Endometrial microvascular endothelial cells (primary cell): ENCODE data around the gene SELPLG. TPM values are rescaled to one million over a fixed set of nuclear protein-coding genes. Genes with fewer than 3 reads are reported as not detected.
"Not testable (repeated sequence)": the region's sequence is repeated elsewhere in the genome, so short reads cannot be mapped to it uniquely, and the experiment has no call there.

Source experiments
- in situ Hi-C: cut with HindIII; loops from 2 replicates; pipeline ENCODE4 v1.10.0; 2017; ENCODE audit warnings: low sequenced_read_pairs, low pct_unique_long_range_greater_than_20kb; ENCODE audit errors: inconsistent ontology term
- total RNA-seq: library from RNA; depleted of rRNA; stranded (reverse); fragments of >200 nt; gene quantifications from one replicate; pipeline ENCODE4 v1.2.3, GENCODE V29; 2015; ENCODE audit errors: inconsistent ontology term

SELPLG gene
- total RNA-seq, 1 donor from 2014 or later, result 0.46 TPM

DNA sequence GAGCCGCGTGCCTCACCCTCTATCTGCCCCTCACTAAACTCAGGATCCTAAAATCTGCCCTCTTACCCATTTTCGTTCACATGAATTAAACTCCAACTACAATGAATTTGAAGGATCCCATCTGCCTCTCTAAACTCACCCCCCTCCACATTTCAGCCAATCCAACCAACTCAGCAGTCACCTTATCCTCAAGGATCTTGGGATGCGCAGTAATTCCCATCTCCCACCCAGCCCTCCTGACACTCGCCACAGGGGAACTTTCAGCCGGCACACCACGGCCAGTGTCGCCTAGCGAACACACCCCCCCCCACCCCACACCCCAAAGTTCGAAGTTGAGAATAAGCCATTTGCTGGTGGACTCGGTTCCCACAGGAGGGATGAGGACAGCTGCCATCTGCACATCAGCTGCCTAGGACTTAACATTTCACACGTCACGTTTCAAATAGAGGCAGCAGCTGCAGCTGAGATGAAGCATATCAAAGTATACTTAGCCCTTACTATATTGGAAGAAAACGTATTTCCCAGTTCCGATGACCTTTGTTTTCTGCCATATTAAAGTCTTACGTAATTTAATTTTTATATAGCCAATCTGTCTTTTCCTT lies 8.7 kb upstream of the SELPLG start:
- in situ Hi-C loops, result no loop called here

DNA sequence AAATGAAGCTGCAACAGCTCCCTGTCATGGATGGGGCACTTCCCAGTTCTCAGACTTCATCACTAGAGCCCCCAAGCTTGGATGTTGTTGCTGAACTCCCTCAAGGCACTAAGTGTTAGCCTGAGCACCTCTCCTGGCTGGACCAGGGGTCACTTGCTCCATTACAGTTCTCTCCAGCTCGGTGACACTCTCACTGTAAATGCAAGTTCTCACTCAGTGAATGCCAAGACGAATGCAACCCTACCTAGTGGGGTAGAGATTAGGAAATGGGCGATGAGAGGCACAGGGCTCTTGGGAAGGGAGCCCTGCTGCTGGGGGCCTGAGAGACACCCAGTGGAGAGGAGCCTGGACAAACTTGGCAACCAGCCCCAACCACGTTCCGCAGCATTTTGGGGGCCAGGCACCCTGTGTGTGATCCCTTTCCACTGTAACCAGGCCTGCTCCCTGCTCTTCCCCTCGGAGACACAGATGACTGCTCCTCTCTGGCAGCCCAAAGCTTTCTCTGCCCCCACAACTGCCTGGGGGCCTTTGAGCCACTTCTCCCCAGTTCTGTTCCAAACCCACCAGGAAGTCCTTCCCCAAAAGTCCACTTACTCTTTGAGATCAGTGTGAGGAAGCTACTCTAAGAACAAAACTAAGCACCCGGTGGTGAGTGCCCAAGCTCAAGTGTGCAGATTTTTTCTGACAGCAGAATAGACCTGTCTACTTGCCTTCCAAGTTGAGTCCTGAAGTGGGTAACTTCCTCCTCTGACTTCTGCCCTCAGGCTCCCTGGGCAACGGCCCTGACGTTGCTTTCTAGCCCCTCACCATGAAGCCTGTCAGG lies 8.0 kb upstream of the SELPLG start:
- in situ Hi-C loops, result no loop called here

DNA sequence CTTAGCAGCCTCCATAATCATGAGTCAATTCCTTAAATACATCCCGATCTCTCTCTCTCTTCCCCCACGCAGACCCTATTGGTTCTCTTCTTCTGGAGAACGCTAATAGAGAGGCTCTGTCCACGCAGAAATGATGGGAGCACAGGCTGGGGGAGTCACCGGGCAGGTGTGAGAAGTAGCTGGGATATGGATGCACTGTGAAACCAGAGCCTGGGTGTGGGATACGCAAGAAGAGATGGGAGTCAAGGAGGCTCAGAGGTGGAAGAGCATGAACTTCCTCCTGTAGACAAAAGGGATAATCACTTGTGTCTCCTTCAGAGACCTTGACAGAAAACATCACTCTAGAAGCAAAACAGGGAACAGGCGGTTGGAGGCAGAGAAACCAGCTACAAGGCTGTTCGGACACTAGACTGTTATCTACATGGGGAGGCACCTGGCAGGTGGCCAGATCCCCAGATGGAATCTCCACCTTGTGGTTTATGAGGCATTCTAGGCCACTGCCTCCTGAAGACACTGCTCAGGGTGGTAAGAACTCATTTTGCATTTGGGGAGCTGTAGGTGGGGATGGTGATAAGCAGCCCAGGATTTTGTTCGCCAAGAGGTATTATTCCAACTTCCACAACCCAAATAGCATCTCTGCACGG lies 7.2 kb upstream of the SELPLG start:
- in situ Hi-C loops, result no loop called here

DNA sequence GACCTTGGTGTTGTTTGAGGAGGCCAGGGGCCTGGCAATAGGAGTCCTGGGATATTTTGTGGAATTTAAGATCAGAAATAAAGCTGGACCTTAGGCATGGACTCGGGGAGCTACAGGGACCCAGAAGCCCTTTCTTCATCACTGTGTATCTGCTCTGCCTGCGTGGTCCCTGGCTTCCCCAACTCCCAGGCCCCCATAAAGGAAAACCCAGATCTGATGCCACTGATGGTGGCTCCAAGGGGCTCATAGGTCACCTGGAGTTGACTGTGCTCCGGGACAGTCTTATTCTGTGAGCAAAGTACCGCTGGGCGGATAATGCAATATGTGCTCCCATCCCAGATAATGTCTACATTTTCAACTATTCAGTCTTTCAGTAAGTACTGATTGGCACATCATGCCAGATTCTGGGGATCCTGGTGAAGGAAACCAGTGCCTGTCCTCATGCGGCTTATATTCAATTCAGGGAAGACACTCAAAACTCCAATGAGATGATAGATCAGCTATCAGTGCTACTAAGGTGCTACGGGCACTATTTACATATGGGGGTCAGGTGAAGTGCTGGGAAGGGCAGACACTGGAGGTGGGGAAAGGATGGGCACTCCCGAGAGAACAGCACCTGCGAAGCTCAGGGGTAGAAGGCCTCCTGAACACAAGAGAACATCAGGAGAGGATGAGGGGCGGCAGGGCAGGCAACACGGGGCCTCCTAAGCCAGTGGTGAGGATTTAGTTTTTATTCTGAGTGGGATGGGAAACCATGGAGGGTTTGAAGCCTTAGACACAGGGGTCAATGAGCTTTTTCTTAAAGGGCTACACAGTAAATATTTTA lies 5.5 kb upstream of the SELPLG start:
- in situ Hi-C loops, result no loop called here

DNA sequence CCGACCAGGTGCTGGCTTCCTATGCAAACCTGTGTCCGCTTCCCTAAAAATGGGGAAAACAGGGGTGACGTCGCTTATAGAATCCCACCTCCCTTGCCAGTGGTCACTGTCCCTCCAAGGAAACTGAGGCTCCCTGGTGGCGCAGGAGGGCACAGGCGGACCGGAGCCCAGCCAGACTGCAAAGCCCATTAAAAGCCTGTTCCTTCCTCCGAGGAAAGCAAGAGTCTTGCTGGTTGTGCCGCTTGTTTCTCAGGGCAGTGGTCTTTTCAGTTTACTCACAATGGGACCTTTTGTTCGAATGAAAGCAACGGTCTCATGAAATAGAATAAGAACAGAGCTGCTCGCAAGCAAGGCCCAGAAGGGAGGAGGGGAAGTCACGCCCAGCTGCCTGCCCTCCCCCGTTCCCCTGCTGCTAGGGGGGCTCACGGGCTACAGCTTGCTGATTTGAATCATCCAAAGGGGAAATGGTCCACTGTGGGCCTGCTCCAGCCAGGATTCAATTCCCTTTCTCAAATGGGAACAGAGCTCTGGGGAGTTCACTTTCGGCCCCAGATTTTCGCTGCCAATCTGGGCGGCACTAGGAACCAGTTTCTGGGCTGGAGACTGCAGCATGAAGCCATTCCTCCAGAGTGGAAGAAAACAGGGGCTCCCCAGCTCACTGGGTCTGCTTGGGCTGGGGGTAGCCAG lies 4.6 kb upstream of the SELPLG start:
- in situ Hi-C loops, result no loop called here

DNA sequence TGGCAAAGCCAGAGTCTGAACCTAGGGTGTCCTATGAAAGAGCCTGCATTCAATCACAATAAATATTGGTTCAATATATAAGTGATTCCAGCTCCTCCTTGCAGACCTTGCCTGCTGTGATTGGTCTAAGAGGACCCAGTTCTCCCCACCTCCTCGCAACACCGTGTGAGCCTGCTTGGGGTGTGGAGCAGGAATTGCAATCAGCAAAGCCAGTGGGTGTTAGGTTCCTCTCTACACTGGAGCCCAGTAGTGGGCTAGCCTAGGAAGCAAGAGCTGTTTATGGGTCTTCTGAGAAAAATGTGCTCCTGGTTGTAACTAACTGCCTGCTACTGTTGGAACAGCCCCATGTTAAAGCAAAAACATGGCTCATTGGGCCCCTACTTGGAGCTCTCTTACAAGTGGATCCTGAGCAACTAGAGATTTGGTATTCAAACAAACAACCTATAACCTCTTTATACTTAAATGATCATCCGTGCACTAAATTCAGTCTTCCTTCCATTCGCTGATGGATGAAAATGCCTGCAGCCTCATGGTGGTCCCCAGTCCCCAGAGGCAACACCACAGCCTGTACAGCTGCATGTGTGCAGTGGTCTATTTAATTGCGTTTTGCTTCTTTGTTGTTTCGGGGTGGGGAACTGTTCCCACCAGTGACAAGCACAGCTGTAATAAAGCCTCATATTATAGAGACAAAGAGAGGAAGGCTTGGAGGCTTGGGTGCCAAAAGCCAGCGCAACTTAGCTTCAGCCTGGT lies 3.7 kb upstream of the SELPLG start:
- in situ Hi-C loops, result no loop called here

DNA sequence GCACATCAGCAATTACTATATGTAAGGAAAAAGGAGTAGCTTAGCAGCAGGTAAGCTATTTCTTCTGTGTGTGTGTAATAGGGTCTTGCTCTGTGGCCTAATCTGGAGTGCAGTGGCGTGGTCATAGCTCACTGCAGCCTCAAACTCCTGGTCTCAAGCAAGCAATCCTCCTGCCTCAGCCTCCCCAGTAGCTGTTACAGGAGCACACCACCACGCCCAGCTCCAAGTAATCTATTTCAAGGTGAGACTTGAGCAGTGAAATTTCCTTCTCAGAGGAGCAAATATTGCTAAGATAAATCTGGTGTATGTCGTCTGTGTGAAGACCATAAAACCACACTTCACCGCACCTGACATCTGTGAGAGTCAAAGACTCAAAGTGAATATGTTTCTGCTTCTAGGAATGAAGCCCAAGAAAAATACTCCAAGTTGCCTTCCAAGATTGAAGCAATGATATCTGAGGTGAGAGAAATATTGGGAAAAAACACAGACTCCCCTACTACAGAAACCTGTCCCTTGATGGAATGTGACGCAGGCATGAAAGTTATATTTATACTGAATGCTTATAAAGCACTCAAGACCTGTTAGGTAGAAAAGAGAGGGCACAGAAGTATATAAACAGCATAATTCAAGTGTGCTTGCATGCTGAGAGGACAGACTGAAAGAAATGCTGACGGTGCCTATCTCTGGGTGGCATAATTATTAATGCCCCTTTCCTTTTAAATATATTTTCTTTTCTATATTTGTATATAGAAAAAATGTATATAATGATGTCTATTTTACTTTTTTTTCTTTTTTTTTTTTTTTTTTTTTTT lies 2.5 kb upstream of the SELPLG start:
- in situ Hi-C loops, result no loop called here

DNA sequence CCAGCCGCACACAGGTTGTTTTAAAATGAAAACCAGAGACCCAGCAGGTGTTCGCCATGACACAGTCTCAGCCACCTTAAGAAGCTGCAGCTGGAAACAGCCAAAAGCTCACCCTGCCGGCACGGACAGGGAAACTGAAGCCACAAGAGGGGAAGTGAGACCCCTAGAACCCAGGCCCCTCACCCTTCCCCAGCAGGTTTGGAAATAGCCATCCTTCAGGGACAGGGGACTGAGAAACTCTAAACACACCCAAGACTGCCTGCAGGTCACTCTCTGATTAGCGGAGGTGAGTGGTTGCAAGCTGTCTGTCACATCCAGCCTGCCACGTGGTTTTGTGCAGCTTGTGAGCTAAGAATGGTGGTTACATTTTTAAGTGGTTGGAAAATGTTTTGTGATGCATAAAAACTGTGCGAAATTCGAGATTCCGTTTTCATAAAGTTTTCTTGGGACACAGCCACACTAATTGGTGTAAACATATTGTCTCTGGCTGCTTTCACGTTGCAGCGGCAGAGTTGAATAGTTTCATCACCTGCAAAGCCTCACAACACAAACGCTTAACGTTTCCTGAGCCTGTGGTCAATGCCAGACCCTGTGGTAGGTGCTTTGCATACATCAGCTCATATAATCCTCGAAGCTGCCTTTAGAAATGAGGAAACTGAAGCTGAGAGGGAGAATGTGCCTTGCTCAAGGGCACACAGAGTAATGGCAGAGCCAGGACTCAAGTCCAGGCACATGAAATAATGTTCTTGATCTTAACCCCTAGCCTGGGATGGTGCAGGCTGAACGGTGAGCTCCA lies 1.7 kb upstream of the SELPLG start:
- in situ Hi-C loops, result no loop called here

DNA sequence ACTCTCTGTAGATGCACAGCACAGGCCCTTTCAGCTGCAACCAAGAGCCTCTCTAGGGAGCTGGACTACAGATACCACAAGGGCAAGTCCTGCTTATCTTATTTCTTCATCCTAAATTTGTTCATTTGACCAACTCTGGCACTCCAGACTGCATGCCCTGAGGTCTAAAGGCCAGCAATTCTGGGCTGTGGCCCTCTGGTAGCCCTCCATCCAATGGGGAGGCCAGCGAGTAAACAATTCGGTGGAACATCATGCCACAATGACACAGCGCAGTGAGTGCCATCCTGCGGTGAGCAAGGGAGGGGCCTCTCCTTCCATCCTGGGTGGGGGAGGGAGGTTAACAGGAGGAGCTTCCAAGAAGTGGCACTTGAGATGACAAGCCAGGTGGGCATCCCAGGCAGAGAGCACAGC lies 652 bp upstream of the SELPLG start:
- in situ Hi-C loops, result no loop called here

DNA sequence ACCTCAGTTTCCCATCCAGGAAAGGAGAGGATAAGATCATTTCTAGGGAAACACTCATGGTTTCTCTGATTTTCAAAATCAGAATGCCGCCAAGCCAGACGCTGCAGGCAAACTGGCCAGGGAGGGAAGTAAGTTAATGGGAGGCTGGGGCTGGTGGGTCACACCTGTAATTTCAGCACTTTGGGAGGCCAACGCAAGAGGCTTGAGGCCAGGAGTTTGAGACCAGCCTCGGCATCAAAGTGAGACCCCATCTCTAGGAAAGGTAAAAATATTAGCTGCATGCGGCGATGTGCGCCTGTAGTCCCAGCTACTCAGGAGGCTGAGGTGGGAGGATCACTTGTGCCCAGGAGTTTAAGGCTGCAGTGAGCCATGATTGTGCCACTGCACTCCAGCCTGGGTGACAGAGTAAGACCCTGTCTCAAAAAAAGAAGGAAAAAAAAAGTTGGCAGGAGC lies 587 bp downstream of the SELPLG start:
- in situ Hi-C loops, result no loop called here

DNA sequence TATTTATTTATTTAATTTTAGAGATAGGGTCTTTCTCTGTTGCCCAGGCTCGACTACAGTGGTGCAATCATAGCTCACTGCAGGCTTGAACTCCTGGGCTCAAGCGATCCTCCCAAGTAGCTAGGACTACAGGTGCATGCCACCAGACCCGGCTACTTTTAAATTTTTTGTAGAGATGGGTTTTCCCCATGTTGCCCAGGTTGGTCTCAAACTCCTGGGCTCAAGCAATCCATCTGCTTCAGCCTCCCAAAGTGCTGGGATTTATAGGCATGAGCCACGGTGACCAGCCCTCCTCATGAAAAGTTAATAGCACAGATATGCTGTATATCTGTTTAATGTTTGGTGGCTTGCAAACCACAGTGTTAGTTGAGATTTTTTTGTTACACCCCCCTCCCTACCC lies 2.4 kb downstream of the SELPLG start:
- in situ Hi-C loops, result not testable (repeated sequence)

DNA sequence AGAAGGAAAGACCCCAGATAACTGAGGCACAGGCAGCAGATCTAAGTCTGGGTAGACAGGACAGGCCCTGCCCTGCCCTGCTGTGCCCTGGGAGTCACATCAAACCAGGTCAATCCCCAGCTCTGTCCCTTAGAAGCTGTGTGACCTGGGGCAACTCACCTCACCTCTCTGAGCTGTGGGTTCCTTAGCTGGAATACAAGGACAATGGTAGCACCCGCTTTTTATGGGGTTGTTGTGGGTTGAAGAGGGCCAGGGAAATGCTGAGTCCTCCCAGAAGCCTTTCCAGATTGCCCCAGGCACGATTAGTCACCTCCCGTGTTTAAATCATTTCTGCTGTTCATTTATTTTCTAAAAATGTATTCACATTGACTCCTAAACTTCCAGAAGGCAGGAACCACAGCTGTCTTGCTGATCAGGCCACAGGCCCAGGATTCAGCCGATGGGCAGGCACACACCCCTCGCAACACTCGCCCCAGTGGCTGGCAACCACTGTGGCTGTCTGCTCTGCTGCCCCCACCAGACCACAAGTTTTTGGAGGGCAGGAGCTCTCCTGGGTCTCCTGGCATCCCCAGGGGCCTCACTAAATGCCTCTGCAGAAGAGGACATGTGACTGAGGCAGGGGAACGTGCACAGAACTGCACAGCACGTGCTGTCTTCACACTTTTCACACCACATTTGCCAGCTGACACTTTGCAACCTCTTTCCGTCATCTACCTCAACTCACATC lies 3.0 kb downstream of the SELPLG start:
- in situ Hi-C loops, result no loop called here

DNA sequence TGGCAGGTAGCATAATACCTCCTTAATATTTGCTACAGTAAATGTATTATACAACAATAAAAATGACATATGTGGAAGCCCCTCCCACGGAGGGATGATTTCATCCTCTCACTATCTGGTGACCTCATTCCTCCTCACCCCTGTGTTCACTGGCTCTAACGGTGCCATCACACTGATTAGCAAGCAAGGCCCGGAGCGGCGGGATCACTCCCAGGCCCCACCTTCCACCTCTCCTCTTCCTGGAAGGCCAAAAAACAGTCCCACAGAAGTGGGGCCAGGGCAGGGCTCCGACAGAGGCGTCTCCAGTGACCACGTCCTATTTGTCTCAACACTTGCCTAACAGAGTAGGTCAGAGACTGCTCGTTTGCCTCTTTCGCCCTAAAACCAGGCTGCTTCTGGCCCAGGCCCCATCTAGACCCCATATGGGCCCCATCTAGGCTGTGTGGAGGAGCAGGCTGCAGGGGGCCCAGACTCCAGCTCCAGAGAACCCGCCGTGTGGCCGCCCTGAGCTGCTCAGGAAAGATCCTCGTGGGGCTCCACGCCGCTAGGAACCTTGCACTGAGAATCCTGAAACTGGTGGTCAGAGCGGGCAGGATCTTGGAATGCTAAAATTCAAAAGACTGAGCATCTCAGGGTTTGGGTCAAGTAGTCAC lies 3.7 kb downstream of the SELPLG start:
- in situ Hi-C loops, result no loop called here

DNA sequence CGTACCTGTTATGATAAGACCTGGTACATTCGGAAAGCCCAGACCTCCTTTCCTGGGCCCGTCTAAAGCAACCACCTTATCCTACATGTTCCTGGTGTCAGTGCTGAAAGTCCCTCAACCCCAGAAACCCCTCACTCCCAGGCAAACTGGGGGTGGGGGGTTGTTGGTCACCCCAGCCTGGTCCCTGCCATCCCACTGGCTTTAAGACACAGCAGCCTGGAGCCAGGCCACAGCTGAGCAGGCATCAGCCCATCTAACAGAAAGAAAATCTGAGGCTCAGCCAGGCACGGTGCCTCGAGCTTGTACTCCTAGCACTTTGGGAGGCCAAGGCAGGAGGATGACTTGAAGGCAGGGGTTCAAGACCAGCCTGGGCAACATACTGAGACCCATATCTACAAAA lies 4.5 kb downstream of the SELPLG start:
- in situ Hi-C loops, result no loop called here

DNA sequence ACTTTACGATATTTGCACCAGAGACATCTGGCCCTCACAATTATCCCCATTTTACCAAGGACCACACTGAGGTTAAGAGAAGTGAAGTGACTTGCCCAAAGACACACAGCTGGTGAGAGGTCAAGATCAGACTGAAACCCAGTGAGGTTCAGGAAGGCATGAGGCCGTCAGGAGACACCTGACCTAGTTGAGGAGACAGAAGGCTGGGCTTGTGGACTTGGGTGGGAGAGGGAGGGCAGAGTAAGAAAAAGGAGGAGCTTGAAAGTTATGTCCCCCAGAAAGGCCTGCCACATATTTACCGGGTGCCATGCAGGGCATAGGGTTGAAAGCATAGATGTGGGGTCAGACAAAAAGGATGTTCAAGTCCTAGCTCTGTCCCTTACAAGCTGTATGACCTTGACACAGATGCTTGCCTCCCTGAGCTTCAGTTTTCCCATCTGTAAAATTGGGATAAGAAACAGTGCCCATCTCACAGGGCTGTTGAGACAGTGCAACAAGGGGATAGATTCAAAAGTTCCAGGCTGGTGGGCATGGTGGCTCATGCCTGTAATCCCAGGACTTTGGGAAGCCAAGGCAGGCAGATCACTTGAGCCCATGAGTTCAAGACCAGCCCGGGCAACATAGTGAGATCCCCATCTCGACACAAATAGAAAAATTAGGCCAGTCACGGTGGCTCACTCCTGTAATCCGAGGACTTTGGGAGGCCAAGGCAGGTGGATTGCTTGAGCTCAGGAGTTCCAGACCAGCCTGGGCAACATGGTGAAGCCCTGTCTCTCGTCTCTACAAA lies 6.4 kb downstream of the SELPLG start:
- in situ Hi-C loops, result no loop called here
